Stimulated activated naive CD8-positive, alpha-beta T cell treated with anti-CD3 and anti-CD28 coated beads, Interleukin-15, Interleukin-2, amounts not matched to agents 100 U/mL and 50 U/mL, for 24 hours (primary cell): ENCODE measurements around the gene NOTUM.
"Not testable (repeated sequence)": the region's sequence is repeated elsewhere in the genome, so short reads cannot be mapped to it uniquely, and the experiment has no call there.

Source experiments
- ATAC-seq: fragments of 150-1000 bp; cut with Tn5 transposase; one replicate; pipeline ENCODE4 v1.10.0; 2021
- DNase-seq: peaks from one replicate; pipeline ENCODE4 v3.0.0; 2021

NOTUM gene

DNA sequence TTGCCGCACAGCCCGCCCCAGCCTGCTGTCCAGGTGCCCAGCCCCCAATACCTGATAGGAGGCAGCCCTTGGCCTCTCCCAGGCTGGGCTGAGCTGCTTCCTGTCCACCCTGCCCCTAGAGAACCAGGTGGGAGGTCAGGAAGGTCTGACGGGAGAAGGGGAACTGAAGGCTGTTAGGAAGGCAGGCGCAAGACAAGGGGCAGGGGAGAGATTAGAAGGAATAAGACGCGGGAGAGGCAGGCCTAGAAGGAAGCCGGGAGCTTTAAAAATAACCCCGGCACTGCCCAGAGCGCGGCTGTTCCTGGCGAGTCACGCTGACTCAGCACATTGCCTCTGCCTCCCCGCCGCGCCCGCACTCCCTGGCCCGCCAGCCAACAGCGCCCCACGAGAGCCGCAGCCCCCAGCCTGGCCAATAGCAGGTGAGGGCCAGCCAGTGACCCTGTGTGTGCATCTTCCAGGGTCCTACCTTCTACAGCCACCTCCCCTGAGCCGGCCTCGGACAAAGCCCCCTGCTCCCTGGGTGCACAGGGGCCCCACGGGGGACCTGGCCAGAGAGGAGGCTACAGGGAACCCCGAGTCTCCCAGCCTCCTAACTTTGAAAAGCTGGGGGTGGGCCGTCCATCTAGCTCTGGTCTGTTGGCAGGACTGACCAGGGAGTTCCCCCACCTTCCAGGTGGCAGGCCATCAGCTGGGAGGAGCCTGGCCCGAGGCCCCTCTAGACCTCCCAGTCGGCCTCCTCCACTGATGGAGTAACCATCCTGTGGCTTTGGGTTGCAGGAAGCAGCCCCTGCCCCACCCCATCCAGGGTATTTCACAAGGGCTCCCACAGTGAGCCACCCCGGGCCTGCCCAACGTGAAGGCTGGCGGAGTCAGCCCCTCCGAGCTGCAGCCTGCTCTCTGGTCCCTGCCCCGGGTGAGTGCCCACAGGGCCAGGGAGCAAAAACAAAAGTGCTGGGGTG lies 37.4 kb downstream of the NOTUM start:
- DNase-seq = no peak
- no peak for ATAC-seq

- DNase-seq = no peak
- no peak for ATAC-seq
These were observed 38.3 kb downstream of the NOTUM start for GRCh38 chr17:81922566-81923301.

- DNase-seq (no peak), ATAC-seq (no peak)
These were observed 38.9 kb downstream of the NOTUM start for GRCh38 chr17:81921996-81922565.

DNA sequence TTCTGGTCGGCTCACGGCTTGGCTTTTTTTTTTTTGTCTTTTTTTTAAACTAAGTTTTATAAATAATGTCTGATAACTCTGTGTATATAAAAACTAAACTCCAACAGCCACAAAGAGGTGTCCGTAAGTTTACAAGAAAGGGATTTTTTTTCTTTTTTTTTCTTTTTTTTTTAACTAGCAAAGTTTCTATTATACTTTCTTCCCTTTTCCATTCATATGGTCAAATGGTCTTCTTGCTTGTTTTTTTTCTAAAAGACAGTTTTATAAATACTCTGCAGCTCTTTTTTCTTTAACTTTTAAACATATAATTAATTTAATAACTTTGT lies 39.5 kb downstream of the NOTUM start:
- DNase-seq (no peak), ATAC-seq (no peak)

DNA sequence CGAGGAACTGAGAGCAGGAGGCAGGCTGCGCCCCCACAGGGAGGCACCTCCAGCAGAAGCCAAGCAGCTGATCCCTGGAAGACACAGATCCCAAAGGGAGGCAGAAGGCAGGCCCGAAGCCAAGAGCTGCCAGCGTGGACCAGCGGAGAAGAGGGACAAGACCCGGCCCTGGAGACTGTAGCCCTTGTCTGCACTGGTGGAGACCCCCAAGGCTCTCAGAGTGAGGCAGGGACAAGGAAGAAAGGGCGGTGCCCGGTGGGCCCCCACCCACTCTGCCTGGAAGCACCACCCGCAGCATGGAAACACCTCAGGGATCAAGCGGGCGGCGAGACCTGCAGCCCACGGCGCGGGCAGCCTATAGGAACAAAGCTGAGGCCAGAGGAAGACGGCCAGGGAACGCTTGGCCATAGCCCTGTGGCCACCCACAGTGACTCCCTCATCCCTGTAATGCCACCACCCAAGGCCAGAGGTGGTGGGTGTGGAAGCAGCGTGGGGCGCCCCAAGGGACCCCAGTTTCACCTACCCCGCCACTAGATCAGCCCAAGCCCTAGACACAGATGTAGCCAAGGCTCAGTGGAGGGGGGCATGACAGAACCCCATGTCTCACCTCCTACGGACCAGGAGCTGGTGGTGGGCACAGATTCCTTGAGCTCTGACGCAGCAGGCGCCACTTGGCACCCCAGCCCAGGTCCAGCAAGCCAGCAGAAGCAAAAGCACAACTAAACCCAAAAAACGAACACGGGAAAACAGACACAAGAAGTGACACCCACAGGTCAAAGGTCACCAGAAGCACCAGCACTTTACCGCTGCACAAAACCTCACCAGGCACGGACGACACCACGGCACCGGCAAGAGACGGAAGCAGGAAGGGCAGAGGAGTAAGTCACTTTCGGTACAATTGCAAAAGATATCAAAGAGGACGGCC lies 40.1 kb downstream of the NOTUM start:
- ATAC-seq = no peak

GRCh38 chr17:81918832-81919545 lies 42.0 kb downstream of the NOTUM start:
- ATAC-seq (no peak), DNase-seq (no peak)

More for the DNA sequence above, 40.1 kb downstream of the NOTUM start:
- DNase-seq = no peak

GRCh38 chr17:81918333-81918669 lies 42.7 kb downstream of the NOTUM start:
- not testable (repeated sequence) for DNase-seq
- ATAC-seq = peak; percentile 12

- ATAC-seq (peak; percentile 73), DNase-seq (peak; percentile 86)
These were observed 43.2 kb downstream of the NOTUM start, which contains the start of gene SIRT7 for GRCh38 chr17:81917565-81918332. Gene SIRT7, minus strand, starts transcription at chr17:81918176. Its CDS starts 45 bp downstream, at chr17:81918131.

DNA sequence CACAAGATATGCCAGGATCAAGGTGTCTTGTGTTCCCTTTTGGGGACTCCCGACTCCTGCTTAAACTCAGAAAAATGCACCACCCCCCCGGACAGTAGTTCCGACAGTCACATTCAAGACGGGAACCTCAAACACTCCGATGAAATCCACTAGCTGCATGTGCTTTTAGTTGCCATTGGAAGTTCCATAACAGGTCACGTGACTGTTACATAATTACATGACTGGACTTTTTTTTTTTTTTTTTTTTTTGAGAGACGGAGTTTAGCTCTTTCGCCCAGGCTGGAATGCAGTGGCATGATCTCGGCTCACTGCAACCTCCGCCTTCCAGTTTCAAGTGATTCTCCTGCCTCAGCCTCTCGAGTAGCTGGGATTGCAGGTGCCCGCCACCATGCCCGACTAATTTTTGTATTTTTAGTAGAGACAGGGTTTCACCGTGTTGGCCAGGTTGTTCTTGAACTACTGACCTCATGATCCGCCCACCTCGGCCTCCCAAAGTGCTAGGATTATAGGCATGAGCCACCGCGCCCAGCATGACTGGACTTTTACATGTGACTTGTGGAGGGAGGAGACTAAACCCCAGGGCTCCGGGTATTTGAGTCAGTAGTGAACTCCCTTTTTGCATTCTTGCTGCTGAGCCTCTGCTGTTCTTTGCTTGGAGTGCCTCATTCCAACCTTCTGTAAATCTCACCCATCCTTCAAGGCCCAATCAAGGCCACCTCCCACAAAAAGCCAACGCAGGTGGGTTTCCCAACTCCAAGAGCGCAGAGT lies 44.6 kb downstream of the NOTUM start:
- ATAC-seq = no peak
- DNase-seq = no peak

DNA sequence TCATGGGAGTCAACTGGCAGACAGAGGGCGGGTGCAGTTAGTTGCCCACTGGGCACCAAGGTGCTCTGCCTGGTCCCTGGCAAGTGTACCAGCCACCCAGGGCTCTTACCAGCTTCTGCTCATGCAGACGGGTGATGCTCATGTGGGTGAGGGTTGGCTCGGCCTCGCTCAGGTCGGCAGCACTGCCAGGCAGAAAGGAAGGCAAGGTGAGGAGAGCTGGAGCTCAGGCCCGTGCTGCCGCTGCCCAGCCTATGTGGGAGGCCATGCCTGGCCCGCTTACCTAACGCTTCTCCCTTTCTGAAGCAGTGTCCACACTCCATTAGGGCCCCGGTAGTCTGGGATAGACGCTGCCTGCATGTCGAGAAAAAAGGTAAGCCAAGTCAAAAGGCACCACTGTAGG lies 45.7 kb downstream of the NOTUM start:
- ATAC-seq (no peak), DNase-seq (no peak)

- ATAC-seq (no peak), DNase-seq (no peak)
These were observed 46.7 kb downstream of the NOTUM start for GRCh38 chr17:81914103-81914850.

- ATAC-seq = no peak
These were observed 47.4 kb downstream of the NOTUM start for GRCh38 chr17:81913394-81914102.

GRCh38 chr17:81912441-81913309 lies 48.3 kb downstream of the NOTUM start:
- DNase-seq = no peak
- no peak for ATAC-seq

More at GRCh38 chr17:81913394-81914102, 47.4 kb downstream of the NOTUM start:
- DNase-seq = no peak

- DNase-seq = no peak
These were observed 49.0 kb downstream of the NOTUM start for GRCh38 chr17:81911969-81912368.

DNA sequence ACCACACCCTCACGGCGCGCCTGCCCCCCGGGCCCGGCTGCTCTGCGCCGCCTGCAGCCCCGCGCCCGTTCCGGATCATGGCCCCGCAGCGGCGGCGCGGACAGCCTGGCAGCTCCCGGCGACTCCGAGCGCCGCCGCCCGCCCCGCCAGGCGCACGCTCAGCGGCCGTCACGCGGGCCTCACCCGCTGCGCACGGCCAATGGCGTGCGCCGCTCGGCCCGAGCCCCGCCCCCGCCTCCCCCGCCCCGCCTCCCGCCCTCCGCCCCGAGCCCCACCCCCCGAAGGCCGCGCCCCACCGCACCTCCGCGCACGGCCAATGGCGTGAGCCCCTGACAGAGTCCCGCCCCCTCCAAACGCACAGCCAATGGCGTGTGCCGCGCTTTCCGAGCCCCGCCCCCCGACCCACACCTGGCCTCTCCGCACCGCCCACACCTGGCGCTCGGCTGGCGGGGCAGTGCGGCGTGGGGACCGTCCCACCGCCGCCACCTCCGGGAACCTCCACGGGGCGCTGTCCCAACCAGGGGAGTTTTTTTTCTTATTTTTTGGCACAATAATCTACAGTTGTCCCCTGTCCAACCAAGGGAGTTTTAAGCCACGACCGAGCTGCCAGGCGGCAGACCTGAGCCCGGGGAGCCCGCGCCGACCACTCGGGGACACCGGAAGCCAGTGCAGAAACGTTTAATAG lies 49.6 kb downstream of the NOTUM start, which contains the start of gene PCYT2:
Gene PCYT2 (minus strand): TSS at position 123 of the 685 bp plus-strand sequence. CDS start 44 bp downstream, at position 79.
- DNase-seq (peak; percentile 95), ATAC-seq (peak; percentile 93)

More at GRCh38 chr17:81911969-81912368, 49.0 kb downstream of the NOTUM start:
- ATAC-seq = no peak

GRCh38 chr17:81910840-81911276 lies 50.1 kb downstream of the NOTUM start:
- DNase-seq (no peak), ATAC-seq (no peak)
